GM18858 (cell line): ENCODE results near the gene RPS27.
A peak's percentile ranks its signal among the peaks of the same experiment; 100 is the strongest.

Experiments used
- ATAC-seq: cut with Tn5 transposase; IDR thresholded peaks from one replicate; pipeline ENCODE4 v1.9.1; 2021; ENCODE audit not compliant: unreplicated experiment

RPS27 gene

DNA sequence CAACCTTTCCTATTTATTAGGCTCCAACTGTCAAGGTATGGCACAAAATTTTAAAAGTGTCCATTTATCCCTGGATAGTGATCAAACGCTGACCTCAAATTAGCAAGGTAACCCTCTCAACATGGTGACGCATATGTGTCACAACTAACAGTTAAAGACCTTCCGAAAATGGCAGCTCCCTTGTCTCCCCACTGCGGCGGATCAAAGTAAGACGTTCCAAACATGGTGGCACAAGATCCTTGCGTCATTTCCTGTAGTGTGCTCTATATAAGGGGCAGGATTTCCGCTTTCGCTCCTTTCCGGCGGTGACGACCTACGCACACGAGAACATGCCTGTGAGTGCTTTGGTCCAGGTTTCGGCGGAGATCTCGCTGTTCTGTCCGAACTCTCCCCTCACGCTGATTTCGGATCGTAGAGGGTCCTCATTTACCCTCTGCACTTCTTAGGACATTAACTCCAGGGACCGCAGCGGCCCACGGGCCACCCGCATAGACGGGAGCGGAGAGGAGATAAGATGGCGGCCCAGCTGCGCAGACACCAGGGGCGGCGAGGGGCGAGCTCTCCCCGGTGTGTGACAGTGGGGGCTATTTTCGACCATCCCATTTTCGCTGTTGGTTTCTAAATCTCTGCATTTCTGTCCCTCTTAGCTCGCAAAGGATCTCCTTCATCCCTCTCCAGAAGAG lies at the start of gene RPS27:
Gene RPS27 (plus strand): TSS at position 295 of the 683 bp plus-strand sequence. CDS start 35 bp downstream, at position 330.
- peak; percentile 64 for ATAC-seq

DNA sequence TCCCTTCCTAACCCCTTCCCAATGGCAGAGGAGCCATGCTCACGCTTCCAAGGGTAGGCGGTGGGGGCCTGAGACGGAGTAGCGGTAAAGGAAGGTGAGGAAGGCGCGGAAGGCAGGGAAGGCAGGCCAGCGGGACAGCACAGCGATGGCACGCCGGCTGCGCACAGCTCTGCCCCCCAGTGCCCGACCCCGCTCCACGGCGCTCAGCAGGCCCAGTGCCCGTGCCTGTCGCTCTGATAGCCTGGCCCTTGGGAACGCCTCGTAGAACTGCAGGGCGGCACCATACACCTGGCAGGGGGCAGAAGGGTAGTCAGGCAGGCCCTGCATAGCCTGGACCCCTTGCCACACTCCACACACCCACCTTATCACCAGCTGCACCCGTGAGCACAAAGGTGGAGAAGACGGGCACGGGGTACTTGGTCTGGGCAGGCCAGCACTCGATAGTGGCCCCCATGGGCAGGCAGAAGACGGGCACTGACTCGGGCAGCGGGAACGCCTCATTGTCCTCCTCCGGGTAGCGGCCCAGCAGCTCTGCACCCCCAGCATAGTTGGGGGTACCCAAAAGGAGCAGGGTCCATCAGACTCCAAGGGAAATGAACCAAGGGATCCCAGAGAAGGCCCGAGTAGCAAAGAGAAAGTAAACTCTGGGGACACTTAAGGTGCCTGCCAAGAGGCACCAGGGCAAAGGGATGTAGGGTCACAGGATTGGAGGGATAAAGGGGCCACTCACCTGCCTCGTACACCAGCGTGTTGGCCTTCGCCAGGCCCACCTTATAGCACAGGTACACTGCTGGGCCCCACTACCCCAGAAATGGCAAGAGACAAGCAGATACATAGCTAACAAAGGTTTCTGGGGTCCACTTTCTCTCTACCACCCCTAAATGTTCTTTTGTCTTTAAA lies 48.5 kb upstream of the RPS27 start:
- no peak for ATAC-seq

DNA sequence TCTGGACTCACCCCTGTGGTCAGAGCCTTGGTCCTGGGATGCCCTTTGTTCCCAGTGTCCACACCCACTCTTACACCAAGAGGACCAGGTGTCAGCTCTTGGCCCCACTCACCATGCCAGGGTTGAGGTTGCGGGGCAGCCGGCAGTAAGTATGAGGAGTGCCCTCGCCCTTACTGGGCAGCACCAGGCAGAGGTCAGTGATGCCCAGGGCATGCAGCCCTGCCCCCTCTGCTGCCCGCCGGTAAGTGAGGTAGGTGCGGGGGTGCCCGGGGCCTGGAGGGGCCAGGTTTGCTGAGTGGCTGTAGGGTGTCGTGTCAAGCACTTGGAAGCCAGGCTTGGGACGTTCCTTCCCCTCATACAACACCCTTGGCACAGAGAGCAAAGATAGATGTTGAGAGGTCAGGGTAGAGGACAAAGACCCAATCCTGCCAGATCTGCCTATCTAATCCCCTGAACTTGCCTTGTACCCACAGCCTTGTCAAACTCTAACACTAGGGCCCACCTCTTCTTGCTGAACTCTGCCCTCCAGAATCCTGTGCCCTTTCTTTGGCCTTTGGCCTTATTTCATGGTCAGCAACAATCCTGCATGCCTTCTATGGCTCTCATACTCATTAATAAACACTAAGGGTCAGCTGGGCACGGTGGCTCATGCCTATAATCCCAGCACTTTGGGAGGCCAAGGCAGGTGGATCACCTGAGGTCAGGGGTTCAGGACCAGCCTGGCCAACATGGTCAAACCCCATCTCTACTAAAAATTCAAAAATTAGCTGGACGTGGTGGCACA lies 47.6 kb upstream of the RPS27 start:
- no peak for ATAC-seq

DNA sequence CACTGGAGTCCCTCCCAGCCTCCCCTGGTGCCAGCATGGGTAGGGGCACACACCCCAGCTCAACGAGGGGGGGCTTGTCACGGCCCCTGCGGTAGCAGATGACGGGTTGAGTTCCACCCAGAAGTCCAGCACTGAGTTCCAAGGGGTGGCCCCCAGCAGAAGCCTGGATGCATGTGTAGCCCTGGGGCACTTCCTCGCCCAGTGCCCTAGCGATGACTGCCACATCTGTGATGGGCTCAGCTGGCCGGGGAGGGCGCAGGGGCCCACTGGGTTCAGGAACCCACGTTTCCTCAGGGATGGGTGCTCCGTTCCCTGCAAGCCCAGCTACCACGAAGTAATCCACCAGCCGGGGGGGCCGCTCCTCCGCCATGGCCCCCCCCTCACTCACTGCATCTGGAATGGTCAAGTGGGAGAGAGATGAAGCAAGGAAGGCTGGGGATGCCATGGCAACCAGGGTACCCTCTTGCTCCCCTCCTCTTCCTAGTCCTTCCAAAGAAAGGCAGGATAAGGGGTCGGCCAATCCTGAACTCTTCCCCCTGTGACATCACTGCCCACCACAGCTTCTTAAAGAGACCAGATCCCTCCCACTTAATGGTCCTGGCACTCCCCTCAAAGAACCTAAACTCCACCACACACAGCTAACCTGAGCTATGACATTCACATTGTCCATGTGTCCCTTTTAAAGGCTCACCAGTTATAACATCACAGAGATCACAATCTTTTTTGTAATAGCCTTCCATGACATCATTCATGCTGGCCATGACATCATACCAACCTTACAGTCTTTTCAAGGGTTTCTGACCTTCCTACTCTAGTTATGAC lies 46.3 kb upstream of the RPS27 start:
- ATAC-seq, result no peak

DNA sequence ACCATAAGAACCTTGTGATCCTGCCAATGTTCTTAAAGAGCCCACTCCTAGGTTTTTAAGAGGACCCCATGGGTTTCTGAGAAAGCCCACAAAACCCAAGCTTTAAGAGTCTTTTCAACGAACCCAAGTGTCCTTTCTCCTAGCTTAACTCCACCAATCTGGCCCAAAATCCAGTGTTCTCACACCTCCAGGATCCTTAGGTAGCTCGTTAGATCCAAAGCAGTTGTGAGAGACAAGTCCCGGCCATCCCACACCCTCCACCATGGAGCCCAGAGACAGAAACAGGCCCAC lies 45.8 kb upstream of the RPS27 start:
- ATAC-seq, result no peak

DNA sequence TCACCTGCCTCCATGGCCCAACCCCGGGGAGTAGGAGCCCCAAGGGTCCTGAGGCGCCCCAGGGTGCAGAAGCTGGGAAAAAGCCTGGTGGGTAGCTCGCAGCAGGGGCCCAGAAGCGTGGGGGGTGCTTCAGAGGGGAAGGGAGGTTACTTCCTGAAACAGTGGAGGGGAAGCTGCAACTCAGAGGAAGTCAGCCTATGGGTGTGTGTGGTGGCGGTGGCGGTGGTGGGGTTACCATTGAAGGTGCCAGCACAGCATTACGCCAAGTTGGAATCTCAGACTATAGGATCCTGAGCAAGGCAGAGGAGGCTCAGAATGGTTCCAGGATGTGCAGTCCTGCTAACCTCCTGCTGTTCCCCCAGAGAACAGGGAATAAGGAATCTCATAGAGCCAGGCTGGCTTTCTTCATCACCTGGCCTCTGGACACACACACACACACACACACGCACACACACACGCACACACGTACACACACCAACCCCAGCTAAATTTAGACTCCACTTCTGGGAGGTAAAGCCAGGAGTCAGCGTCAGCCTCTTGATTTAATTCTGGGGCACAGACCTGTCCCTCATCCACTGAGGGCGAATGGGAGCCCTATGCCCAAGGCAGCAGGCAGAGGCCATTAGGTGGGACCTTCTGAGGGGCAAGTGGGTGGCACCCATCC lies 45.3 kb upstream of the RPS27 start:
- ATAC-seq, result no peak

DNA sequence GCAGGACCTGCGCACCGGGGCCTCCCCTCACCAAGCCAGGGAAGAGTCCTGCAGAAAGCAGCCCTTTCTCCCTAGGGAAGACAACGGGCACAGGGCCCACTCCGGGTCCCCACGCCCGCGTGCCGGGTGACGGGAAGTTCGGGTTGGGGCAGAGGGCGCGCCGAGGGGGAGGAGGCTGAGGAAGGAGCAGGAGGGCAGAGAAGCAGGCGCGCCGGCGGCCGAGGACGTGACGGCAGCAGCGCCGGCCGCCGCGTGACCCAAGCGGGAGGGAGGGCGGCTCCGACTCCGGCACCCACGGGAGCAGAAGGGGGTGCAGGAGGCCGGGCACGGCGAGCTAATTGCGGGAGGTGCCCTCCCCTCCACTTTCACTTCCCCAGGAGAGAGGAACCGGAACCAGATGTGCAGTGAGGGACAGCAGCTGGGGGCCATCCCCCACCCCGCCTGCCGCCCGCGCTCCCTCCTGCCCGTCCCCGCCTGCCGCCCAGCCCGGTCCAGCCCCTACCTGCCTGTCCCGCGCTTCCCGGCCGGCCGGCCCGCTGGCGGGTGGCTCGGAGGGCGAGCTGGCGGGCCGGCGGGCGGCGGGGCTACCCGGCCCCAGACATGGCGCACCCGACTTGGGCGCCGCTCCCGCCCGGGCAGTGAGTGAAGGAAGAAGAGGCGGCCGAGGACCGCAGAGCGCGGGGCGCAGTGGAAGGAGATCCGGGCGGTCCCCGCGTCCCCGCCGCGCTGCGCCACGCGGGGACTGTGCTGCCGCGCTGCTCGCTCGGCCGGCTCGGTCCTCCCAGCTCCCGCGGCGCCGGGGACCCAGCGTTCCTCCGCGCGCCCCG lies 44.6 kb upstream of the RPS27 start:
- ATAC-seq, result peak; percentile 61

DNA sequence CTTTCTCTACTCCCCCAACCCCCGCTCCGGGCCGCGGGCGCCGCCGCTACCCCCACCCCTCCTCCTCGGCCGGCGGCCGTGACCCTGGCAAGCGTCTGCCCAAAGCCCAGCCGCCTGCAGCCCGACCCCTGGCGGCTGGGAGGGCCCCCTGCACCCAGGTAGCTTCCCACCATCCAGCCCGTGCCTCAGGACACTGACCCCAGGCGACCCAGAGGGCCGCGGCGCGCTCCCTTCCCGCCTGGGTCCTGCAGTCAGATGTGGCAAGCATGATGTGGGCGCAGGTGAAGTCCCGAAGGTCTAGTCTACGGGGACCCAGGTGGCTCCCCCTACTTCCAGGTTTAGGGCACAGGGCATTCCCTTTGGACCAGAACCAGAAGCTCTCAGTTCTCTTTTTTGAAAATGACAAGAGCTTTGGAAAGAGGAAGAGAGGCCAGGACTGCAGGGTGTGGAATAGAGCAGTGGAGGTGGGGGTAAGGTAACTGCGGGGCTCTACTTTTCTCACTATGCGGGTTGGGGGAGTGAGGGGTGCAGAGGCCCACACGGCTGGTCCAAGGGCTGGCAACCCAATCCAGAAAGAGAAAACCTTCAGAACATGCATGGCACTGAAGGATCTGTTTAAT lies 43.8 kb upstream of the RPS27 start, which contains the start of gene DENND4B:
Gene DENND4B (minus strand): TSS at position 97 of the 620 bp plus-strand sequence. CDS start 2,344 bp downstream, outside the sequence.
- peak; percentile 41 for ATAC-seq

DNA sequence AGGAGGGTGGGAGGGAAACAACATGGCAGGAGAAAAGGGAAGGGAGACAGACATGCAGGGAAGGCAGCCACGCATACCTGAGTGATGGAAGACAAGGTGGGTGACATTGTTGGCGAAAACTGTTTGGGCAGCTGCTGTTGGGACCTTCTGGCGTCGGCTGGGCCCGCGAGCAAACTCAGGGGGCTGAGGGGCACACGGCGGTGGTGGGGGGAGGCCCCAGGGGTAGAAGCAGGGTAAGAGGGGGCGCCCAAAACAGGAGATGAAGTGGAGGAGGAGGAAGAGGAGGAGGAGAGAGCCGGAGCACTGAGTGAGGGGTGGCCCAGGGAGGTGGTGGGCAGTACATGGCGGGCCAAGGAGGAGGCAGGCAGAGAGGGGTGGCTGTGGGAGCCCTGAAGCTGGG lies 39.4 kb upstream of the RPS27 start:
- ATAC-seq, result no peak

DNA sequence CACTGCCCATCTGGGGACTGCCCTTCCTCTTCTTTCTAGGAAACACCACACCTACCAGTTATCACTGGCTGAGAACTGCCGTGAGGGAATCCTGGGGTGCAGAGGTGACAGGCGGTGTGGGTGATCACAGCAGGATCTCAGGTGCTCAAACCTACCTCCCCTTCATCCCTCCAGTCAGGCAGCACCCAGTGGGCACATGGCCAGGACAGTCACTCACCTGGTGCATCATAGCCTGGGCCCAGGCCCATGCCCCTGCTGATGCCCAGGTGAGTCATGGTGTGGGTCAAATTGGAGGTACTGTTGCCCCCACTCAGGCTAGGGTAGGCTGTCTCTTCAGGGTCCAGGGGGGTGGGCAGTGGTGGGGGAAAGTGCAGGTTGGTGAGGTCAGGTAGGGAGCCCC lies 38.8 kb upstream of the RPS27 start:
- no peak for ATAC-seq

DNA sequence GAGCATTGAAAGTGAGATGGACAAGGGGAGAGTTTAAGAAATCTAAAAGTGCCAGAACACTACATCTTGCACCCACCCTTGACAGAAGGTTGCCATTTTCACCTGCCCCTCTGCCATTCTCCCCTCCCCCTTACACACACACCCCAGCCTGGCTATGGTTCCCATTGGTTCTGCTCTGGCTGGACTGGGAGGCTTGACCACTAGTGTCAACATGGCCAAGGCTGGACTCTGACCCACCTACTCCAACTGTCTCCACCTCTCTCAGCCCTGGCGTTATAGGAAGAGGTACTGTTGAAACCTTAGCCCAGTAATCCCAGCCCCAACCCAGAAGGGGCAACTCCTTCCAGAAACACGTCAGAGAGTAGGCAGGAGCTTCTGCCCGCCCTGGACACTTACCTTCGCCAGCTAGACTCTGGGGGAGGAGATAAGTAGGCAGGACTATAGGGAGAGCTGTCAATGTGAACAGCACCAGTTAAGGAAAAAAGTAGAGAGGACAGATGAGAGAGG lies 36.6 kb upstream of the RPS27 start:
- no peak for ATAC-seq

DNA sequence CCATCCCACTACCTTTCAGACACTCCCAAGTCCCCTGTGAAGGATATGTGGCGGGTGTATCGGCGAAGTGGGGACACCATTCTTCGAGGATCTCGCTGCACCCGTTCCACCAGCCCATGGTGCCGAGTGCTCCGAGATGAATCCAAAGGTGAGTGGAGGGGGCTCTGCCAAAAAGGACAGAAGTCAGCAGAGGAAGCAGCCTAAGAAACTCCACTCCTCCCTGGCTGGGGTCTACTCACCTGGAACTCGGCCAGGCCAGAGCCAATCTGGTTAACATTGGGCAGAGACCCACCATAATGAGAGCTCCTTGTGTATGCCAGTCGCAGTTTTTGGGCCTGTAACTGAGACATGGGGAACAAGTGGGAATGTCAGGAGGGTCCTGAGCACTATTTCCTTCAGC lies 35.7 kb upstream of the RPS27 start:
- ATAC-seq, result no peak

DNA sequence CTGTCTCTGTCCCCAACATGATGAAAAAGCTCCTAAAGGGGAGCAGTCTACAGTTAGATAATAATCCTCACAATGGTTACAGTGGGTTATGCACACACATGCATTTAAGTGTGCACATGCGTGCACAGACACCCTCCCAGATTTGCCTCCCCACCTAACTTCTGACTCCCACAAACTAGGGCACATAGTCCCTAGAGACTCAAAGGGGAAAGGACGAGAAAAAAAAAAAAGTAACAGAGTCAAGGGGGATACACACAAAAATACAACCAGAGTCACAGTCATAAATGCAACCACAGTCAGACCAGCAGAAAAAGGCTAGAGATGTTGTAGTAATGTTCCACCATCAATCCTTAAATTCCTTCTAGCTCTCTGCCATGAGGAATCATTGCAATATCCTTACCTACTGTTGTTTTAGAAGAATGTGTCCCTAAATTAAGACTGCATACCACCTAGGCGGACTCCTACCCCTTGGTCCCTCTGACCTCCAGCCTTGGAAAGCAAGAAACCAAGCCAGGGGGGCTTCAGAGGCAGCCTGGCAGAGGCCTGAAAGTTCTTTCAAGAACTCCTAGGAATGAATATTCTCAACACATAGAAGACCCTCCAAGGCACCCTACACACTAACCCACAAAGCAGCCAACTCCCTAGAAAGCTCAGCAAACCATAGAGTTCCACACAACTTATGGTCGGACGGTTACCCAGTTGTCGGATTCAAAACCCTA lies 33.4 kb upstream of the RPS27 start:
- no peak for ATAC-seq

DNA sequence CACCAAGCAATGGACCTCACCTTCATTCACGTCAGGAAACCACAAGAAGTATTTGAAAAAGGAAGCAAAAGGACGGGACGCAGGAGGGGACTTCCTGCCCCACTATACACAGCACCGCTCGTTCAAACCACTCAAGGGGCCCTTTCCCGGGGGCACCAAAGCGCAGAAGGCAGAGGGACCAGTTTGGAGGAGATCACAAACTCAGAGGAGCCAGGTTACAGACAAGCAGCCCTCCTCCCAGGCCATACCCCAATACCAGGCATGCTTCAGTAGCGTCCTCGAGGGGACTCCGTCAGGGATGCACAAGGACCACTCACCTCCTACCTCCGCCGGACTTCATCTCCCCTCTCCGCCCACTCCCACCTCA lies 32.8 kb upstream of the RPS27 start:
- ATAC-seq, result no peak

DNA sequence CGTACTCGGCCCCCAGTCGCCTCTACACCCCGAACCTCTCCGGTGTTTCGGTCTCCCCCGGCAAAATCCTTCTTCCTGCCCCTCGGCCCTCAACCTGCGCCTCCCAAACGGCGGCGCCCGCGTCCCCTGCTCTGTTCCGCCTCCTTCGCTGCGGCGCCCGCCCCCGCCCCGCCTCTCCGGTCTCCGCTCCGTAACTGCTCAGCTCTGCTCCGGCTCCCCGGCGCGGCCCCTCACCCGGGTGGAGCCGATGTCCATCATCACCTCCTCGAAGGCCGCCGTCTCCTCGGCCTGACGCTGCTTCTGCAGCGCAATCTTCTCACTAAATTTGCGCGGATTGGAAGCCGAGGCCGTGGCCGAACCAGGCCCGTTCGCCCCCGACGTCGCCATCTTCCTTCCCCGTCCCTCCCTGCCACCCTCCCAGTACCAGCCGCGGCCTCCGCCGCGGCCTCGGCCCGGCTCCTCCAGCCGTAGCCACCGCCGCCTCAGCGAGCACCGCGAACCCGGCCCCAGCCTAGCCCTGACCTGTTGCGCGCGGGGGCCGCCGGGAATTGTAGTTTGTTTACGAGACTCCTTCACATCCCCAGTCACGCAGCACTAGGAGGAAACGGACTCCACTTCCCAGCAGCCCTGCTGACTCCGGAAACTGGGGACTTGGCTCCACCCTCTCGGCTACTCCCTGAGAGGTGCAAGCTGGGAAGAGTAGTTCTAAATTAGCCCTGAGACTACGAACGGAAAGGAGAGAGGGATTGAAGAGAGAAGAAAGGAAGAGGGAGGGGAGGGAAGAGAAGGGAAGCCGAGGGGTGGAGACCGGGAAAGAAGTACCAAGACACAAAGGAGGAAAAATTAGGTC lies 32.2 kb upstream of the RPS27 start, which contains the start of gene CRTC2:
Gene CRTC2 (minus strand): TSS at position 502 of the 850 bp plus-strand sequence. CDS start 115 bp downstream, at position 387.
- peak; percentile 78 for ATAC-seq

DNA sequence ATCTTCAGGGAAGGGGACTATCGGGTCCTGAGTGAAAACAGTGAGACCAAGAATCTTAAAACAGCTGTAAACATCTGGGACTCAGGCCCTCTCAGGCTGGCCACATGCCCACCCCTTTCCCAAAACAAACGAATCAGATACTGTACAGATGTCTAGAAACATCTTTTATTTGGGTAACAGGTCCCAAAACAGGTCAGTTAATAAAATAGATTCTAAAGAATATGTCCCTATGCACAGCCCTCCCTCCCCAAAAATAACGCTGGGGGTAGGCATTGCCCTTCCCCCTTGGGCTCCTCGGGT lies 31.7 kb upstream of the RPS27 start:
- ATAC-seq, result no peak

DNA sequence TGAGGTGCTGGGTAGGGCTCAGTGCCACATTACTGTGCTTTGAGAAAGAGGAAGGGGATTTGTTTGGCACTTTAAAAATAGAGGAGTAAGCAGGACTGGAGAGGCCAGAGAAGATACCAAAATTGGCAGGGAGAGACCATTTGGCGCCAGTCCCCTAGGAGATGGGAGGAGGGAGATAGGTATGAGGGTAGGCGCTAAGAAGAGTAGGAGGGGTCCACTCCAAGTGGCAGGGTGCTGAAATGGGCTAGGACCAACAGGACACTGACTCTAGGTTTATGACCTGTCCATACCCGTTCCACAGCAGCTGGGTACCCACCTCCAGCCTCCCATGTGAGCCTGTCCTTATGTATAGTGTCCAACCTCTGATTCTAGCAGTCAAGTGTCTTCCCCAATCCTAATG lies 31.1 kb upstream of the RPS27 start:
- ATAC-seq, result no peak
